A549 (cell line): ENCODE data around the gene ZNF581. TPM values are rescaled to one million over a fixed set of nuclear protein-coding genes. Genes with fewer than 3 reads are reported as not detected.

Experiments used
- BHLHE40 ChIP-seq: IDR thresholded peaks from 2 replicates; pipeline ENCODE4 v1.6.1; 2012; ENCODE audit warnings: low read depth, low read length, inconsistent platforms
- CBX2 ChIP-seq: fragments of 200-600 bp; sonication (generic); IDR thresholded peaks from 2 replicates; pipeline ENCODE4 v1.6.1; 2016; ENCODE audit warnings: low read depth, mild to moderate bottlenecking, borderline replicate concordance
- CBX8 ChIP-seq: fragments of 200-600 bp; sonication (generic); IDR thresholded peaks from 2 replicates; pipeline ENCODE4 v1.6.1; 2016
- CEBPB ChIP-seq, 2 experiments: fragments of >200 bp in 1 of 2; sonication (Bioruptor Twin) in 1 of 2; formaldehyde crosslinking in 1 of 2; IDR thresholded peaks; 2 replicates each; pipeline ENCODE4 v1.6.1; 2012 to 2016
- CHD2 ChIP-seq: fragments of 150-350 bp; IDR thresholded peaks from 2 replicates; pipeline ENCODE4 v1.6.1; 2014; ENCODE audit warnings: low read length; ENCODE audit not compliant: partially characterized antibody
- CHD4 ChIP-seq: fragments of 200-600 bp; sonication (generic); IDR thresholded peaks from 2 replicates; pipeline ENCODE4 v1.6.1; 2016; ENCODE audit warnings: antibody characterized with exemption, mild to moderate bottlenecking, borderline replicate concordance
- FOSB ChIP-seq: fragments of 250-450 bp; sonication (Bioruptor Pico); IDR thresholded peaks from 2 replicates; pipeline ENCODE4 v1.5.0; 2020; ENCODE audit warnings: mild to moderate bottlenecking, moderate library complexity
- FOSL2 ChIP-seq, 2 experiments: fragments of 450-650 bp in 1 of 2; fragments of >200 bp in 1 of 2; sonication (Bioruptor Twin) in 1 of 2; formaldehyde crosslinking; IDR thresholded peaks; 2 replicates each; pipeline versions ENCODE4 v1.5.0 to v1.6.1; 2016 to 2020; ENCODE audit warnings: mild to moderate bottlenecking in 1 of 2, moderate library complexity in 1 of 2
- FOXS1 ChIP-seq: fragments of 250-450 bp; sonication (Bioruptor Pico); IDR thresholded peaks from 2 replicates; pipeline ENCODE4 v1.5.0; 2020; ENCODE audit warnings: mild to moderate bottlenecking, moderate library complexity
- HDAC2 ChIP-seq: fragments of 200-600 bp; sonication (generic); IDR thresholded peaks from 2 replicates; pipeline ENCODE4 v1.6.1; 2016
- HOXA7 ChIP-seq: fragments of 250-450 bp; sonication (Bioruptor Pico); IDR thresholded peaks from 2 replicates; pipeline ENCODE4 v1.5.0; 2020; ENCODE audit warnings: mild to moderate bottlenecking, moderate library complexity
- HOXB5 ChIP-seq: fragments of 250-450 bp; sonication (Bioruptor Pico); IDR thresholded peaks from 2 replicates; pipeline ENCODE4 v1.5.0; 2020; ENCODE audit warnings: mild to moderate bottlenecking, moderate library complexity
- JUN ChIP-seq, 2 experiments: fragments of >200 bp; sonication (Bioruptor Twin); formaldehyde crosslinking; IDR thresholded peaks; 2 replicates in 1 of 2; 3 replicates in 1 of 2; pipeline ENCODE4 v1.6.1; 2016 to 2017
- KDM1A ChIP-seq: fragments of 200-600 bp; sonication (generic); IDR thresholded peaks from 2 replicates; pipeline ENCODE4 v1.6.1; 2016; ENCODE audit warnings: low read depth, mild to moderate bottlenecking
- MAZ ChIP-seq: fragments of 150-350 bp; IDR thresholded peaks from 2 replicates; pipeline ENCODE4 v1.6.1; 2014; ENCODE audit warnings: antibody characterized with exemption, low read depth, low read length, borderline replicate concordance
- MYC ChIP-seq: IDR thresholded peaks from 2 replicates; pipeline ENCODE4 v1.6.1; 2012; ENCODE audit warnings: mild to moderate bottlenecking, inconsistent platforms, low read length, improper control_type of control experiment, borderline replicate concordance
- NR3C1 ChIP-seq: fragments of >200 bp; sonication (Bioruptor Twin); formaldehyde crosslinking; IDR thresholded peaks from 3 replicates; pipeline ENCODE4 v1.6.1; 2017
- POLR2A ChIP-seq: IDR thresholded peaks from 2 replicates; pipeline ENCODE4 v1.6.1; 2012; ENCODE audit warnings: mild to moderate bottlenecking, low read length
- RAD21 ChIP-seq, 2 experiments: fragments of >200 bp in 1 of 2; sonication (Bioruptor Twin) in 1 of 2; formaldehyde crosslinking in 1 of 2; IDR thresholded peaks in 1 of 2; conservative IDR thresholded peaks in 1 of 2; 2 replicates in 1 of 2; 3 replicates in 1 of 2; pipeline ENCODE4 v1.6.1; 2012 to 2018; ENCODE audit warnings: inconsistent platforms in 1 of 2
- RARB ChIP-seq: fragments of 250-450 bp; sonication (Bioruptor Pico); IDR thresholded peaks from 2 replicates; pipeline ENCODE4 v1.8.0; 2021; ENCODE audit warnings: mild to moderate bottlenecking, moderate library complexity
- RFX5 ChIP-seq: fragments of 450-650 bp; IDR thresholded peaks from 2 replicates; pipeline ENCODE4 v1.7.1; 2014; ENCODE audit warnings: antibody characterized with exemption, mild to moderate bottlenecking, moderate library complexity
- RNF2 ChIP-seq: fragments of 200-600 bp; sonication (generic); IDR thresholded peaks from 2 replicates; pipeline ENCODE4 v1.6.1; 2016; ENCODE audit warnings: low read depth, mild to moderate bottlenecking, antibody characterized with exemption, moderate library complexity, borderline replicate concordance
- SMC3 ChIP-seq: fragments of >200 bp; sonication (Bioruptor Twin); formaldehyde crosslinking; IDR thresholded peaks from 3 replicates; pipeline ENCODE4 v1.6.1; 2018; ENCODE audit warnings: inconsistent platforms
- TP53 ChIP-seq: fragments of 250-450 bp; sonication (Bioruptor Pico); IDR thresholded peaks from 2 replicates; pipeline ENCODE4 v1.5.0; 2021; ENCODE audit warnings: mild to moderate bottlenecking, moderate library complexity
- ZC3H11A ChIP-seq: fragments of 450-650 bp; IDR thresholded peaks from 2 replicates; pipeline ENCODE4 v1.6.1; 2014; ENCODE audit warnings: antibody characterized with exemption, mild to moderate bottlenecking
- ZSCAN20 ChIP-seq: fragments of 250-450 bp; sonication (Bioruptor Pico); IDR thresholded peaks from 2 replicates; pipeline ENCODE4 v1.8.0; 2022; ENCODE audit warnings: mild to moderate bottlenecking, moderate library complexity
- polyA plus RNA-seq, 4 experiments: library from polyadenylated mRNA; depleted of rRNA in 3 of 4; stranded (reverse); fragments of >200 nt; fragmentation: RNase III in 1 of 4; extraction: RNeasy Plus Mini Kit Qiagen cat#74134 plus additional on column Dnase treatment in 1 of 4; gene quantifications; 2 replicates in 3 of 4; 3 replicates in 1 of 4; pipeline ENCODE4 v1.2.3, GENCODE V29; 2011 to 2017
- TF ChIP-seq, protein P1 (sequence below): fragments of 450-650 bp; IDR thresholded peaks from 2 replicates; pipeline ENCODE4 v1.6.1; 2014; ENCODE audit warnings: antibody characterized with exemption
- TF ChIP-seq, protein P2 (sequence below): fragments of 250-450 bp; sonication (Bioruptor Pico); IDR thresholded peaks from 2 replicates; pipeline ENCODE4 v1.5.0; 2020; ENCODE audit warnings: low read depth, mild to moderate bottlenecking, moderate library complexity
- TF ChIP-seq, protein P3 (sequence below): IDR thresholded peaks from 2 replicates; pipeline ENCODE4 v1.6.1; 2012
- TF ChIP-seq, protein P4 (sequence below): IDR thresholded peaks from 2 replicates; pipeline ENCODE4 v1.6.1; 2012; ENCODE audit warnings: low read depth, borderline replicate concordance
- TF ChIP-seq, protein P5 (sequence below): fragments of 150-350 bp; IDR thresholded peaks from 2 replicates; pipeline ENCODE4 v1.6.1; 2014; ENCODE audit warnings: low read depth, mild to moderate bottlenecking, low read length
- TF ChIP-seq, protein P6 (sequence below): IDR thresholded peaks from 2 replicates; pipeline ENCODE4 v1.6.1; 2012

ZNF581 gene
- polyA plus RNA-seq, 2 of the 4 experiments (the other 2 are of a cell fraction): 13.9 to 24.9 TPM

DNA sequence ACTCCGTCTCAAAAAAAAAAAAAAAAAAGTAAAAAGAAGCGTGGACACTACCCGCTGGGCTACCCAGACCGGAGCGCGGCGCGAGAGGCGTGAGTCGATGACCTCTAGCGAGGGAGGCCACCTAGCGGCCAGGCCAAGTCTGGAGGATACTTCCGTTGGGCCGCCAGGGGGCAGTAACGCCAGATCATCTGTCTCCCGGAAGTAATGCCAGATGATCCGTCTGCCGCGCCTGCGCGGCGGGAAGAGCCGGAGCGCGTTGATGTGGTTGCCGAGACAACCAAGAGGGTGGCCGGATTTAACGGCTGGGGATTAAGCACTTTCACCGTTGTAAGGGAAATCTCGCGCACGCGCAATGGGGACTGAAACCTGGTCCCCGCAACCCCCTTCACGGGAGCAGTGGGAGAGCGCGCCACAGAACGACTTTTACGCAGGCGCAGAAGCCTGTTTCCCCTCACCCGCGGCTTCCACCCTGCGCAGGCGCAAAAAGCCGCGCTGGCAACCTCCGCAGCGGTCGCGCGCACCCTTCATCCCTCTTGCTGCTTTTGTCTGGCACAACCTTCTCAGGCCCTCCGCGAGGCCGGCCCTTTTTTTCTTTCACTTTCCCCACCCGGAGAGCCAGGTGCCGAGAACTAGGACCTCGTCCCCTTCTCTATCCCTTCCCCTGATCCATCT is 10.3 kb downstream of the ZNF581 start (continued):
- TF ChIP-seq CBX8 (no peak), ZSCAN20 (CRISPR knock-in tag) (no peak), CBX2 (no peak), POLR2A (peak; percentile 86), MYC (peak; percentile 61), FOSL2 (IDR thresholded peaks at IDR 0.05) (no peak), FOSL2 (CRISPR knock-in tag; IDR thresholded peaks at IDR 0.05) (peak; percentile 62), HOXB5 (CRISPR knock-in tag) (no peak), BHLHE40 (no peak), JUN (IDR thresholded peaks at IDR 0.05) (peak; percentile 75 to 85; a peak in 4 of 5 replicates), CEBPB (IDR thresholded peaks at IDR 0.05) (no peak), RFX5 (peak; percentile 31; the same call in 1 of the 2 replicates), RARB (no peak), ZC3H11A (no peak), HOXA7 (CRISPR knock-in tag) (no peak), CHD4 (no peak), RNF2 (no peak), KDM1A (no peak), SMC3 (peak; percentile 79), TP53 (CRISPR knock-in tag) (no peak), FOSB (CRISPR knock-in tag) (no peak), NR3C1 (no peak), FOXS1 (no peak), RAD21 (conservative IDR thresholded peaks at IDR 0.05 in 1 of 2, IDR thresholded peaks at IDR 0.05 in 1 of 2) (peak; percentile 59 to 65), HDAC2 (no peak), MAZ (no peak), CHD2 (peak; percentile 7)
- TF ChIP-seq, protein P1, sequence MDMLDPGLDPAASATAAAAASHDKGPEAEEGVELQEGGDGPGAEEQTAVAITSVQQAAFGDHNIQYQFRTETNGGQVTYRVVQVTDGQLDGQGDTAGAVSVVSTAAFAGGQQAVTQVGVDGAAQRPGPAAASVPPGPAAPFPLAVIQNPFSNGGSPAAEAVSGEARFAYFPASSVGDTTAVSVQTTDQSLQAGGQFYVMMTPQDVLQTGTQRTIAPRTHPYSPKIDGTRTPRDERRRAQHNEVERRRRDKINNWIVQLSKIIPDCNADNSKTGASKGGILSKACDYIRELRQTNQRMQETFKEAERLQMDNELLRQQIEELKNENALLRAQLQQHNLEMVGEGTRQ: no peak
- TF ChIP-seq, protein P2, sequence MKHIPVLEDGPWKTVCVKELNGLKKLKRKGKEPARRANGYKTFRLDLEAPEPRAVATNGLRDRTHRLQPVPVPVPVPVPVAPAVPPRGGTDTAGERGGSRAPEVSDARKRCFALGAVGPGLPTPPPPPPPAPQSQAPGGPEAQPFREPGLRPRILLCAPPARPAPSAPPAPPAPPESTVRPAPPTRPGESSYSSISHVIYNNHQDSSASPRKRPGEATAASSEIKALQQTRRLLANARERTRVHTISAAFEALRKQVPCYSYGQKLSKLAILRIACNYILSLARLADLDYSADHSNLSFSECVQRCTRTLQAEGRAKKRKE (CRISPR knock-in tag): no peak
- TF ChIP-seq, protein P3, sequence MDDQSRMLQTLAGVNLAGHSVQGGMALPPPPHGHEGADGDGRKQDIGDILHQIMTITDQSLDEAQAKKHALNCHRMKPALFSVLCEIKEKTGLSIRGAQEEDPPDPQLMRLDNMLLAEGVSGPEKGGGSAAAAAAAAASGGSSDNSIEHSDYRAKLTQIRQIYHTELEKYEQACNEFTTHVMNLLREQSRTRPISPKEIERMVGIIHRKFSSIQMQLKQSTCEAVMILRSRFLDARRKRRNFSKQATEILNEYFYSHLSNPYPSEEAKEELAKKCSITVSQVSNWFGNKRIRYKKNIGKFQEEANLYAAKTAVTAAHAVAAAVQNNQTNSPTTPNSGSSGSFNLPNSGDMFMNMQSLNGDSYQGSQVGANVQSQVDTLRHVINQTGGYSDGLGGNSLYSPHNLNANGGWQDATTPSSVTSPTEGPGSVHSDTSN: no peak
- TF ChIP-seq, protein P4, sequence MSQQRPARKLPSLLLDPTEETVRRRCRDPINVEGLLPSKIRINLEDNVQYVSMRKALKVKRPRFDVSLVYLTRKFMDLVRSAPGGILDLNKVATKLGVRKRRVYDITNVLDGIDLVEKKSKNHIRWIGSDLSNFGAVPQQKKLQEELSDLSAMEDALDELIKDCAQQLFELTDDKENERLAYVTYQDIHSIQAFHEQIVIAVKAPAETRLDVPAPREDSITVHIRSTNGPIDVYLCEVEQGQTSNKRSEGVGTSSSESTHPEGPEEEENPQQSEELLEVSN: peak; percentile 45; the same call in 1 of the 2 replicates
- TF ChIP-seq, protein P5, sequence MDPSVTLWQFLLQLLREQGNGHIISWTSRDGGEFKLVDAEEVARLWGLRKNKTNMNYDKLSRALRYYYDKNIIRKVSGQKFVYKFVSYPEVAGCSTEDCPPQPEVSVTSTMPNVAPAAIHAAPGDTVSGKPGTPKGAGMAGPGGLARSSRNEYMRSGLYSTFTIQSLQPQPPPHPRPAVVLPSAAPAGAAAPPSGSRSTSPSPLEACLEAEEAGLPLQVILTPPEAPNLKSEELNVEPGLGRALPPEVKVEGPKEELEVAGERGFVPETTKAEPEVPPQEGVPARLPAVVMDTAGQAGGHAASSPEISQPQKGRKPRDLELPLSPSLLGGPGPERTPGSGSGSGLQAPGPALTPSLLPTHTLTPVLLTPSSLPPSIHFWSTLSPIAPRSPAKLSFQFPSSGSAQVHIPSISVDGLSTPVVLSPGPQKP: 0 out of 2 replicates have a peak, but pooled peaks have one; percentile 68
- TF ChIP-seq, protein P6, sequence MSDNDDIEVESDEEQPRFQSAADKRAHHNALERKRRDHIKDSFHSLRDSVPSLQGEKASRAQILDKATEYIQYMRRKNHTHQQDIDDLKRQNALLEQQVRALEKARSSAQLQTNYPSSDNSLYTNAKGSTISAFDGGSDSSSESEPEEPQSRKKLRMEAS: peak; percentile 79
